Trophoblast cell (in vitro differentiated cells and primary cell): ENCODE measurements around the gene SLC25A2.
A peak's percentile ranks its signal among the peaks of the same experiment; 100 is the strongest.

Experiments used
- DNase-seq, 2 donors: peaks; one replicate each; pipeline ENCODE4 v3.0.0-alpha.2; 2016
- H2AFZ ChIP-seq: 2 replicates; pipeline ENCODE4 v1.6.1; 2013; ENCODE audit warnings: low read length, moderate library complexity, mild to moderate bottlenecking; ENCODE audit not compliant: insufficient read depth, poor library complexity
- H2AK5ac ChIP-seq: 2 replicates; pipeline ENCODE4 v1.6.1; 2013; ENCODE audit warnings: mild to moderate bottlenecking, low read length
- H2BK120ac ChIP-seq: 2 replicates; pipeline ENCODE4 v1.6.1; 2013; ENCODE audit warnings: low read length, mild to moderate bottlenecking, moderate library complexity; ENCODE audit not compliant: insufficient read depth, poor library complexity
- H2BK12ac ChIP-seq: 2 replicates; pipeline ENCODE4 v1.6.1; 2013; ENCODE audit warnings: mild to moderate bottlenecking, low read length, moderate library complexity
- H2BK5ac ChIP-seq: 2 replicates; pipeline ENCODE4 v1.6.1; 2013; ENCODE audit warnings: low read length, low read depth, moderate library complexity, mild to moderate bottlenecking; ENCODE audit not compliant: poor library complexity
- H3K14ac ChIP-seq: 2 replicates; pipeline ENCODE4 v1.6.1; 2013; ENCODE audit warnings: mild to moderate bottlenecking, low read length
- H3K18ac ChIP-seq: 2 replicates; pipeline ENCODE4 v1.6.1; 2013; ENCODE audit warnings: mild to moderate bottlenecking, low read length
- H3K23ac ChIP-seq: 2 replicates; pipeline ENCODE4 v1.6.1; 2013; ENCODE audit warnings: low read length
- H3K27ac ChIP-seq: 2 replicates; pipeline ENCODE4 v1.5.1; 2013; ENCODE audit warnings: low read depth, mild to moderate bottlenecking, inconsistent platforms, low read length, moderate library complexity
- H3K27me3 ChIP-seq: 2 replicates; pipeline ENCODE4 v1.6.1; 2013; ENCODE audit warnings: inconsistent platforms, mild to moderate bottlenecking, low read length, moderate library complexity; ENCODE audit not compliant: insufficient read depth
- H3K36me3 ChIP-seq, 2 experiments: 1 replicate in 1 of 2; 2 replicates in 1 of 2; pipeline ENCODE4 v1.6.1; 2013; ENCODE audit warnings: low read length in 2 of 2, mild to moderate bottlenecking in 2 of 2, moderate library complexity in 1 of 2; ENCODE audit not compliant: insufficient read depth in 2 of 2, control insufficient read depth in 1 of 2
- H3K4ac ChIP-seq: 2 replicates; pipeline ENCODE4 v1.6.1; 2013; ENCODE audit warnings: low read depth, mild to moderate bottlenecking, low read length, moderate library complexity
- H3K4me1 ChIP-seq, 2 experiments: 1 replicate in 1 of 2; 2 replicates in 1 of 2; pipeline ENCODE4 v1.6.1; 2013; ENCODE audit warnings: low read length in 2 of 2, mild to moderate bottlenecking in 2 of 2, moderate library complexity in 1 of 2; ENCODE audit not compliant: insufficient read depth in 2 of 2, control insufficient read depth in 1 of 2
- H3K4me2 ChIP-seq: 2 replicates; pipeline ENCODE4 v1.6.1; 2013; ENCODE audit warnings: inconsistent platforms, mild to moderate bottlenecking, low read length, moderate library complexity
- H3K4me3 ChIP-seq: 2 replicates; pipeline ENCODE4 v1.5.1; 2013; ENCODE audit warnings: mild to moderate bottlenecking, low read depth, low read length, inconsistent platforms
- H3K79me1 ChIP-seq: one replicate; pipeline ENCODE4 v1.6.1; 2013; ENCODE audit warnings: low read length
- H3K79me2 ChIP-seq: 2 replicates; pipeline ENCODE4 v1.6.1; 2013; ENCODE audit warnings: low read length, mild to moderate bottlenecking; ENCODE audit not compliant: control insufficient read depth, insufficient read depth, poor library complexity
- H3K9ac ChIP-seq: 2 replicates; pipeline ENCODE4 v1.6.1; 2013; ENCODE audit warnings: mild to moderate bottlenecking, low read length
- H3K9me3 ChIP-seq: 2 replicates; pipeline ENCODE4 v1.6.1; 2013; ENCODE audit warnings: low read depth, mild to moderate bottlenecking, control low read depth, inconsistent platforms, low read length; ENCODE audit not compliant: insufficient read depth
- H4K12ac ChIP-seq: 2 replicates; pipeline ENCODE4 v1.6.1; 2013; ENCODE audit warnings: low read depth, mild to moderate bottlenecking, low read length, moderate library complexity
- H4K8ac ChIP-seq: 2 replicates; pipeline ENCODE4 v1.6.1; 2013; ENCODE audit warnings: low read depth, mild to moderate bottlenecking, low read length, moderate library complexity
- H4K91ac ChIP-seq: one replicate; pipeline ENCODE4 v1.6.1; 2013; ENCODE audit warnings: low read depth, mild to moderate bottlenecking, low read length, moderate library complexity
- WGBS: extraction: QIAGEN DNeasy Blood & Tissue Kit; methylation state at CpG from one replicate; pipeline ENCODE4 v1.1.7; 2013; ENCODE audit warnings: missing lambda C conversion rate; ENCODE audit not compliant: insufficient read length, insufficient coverage; ENCODE audit errors: extremely low coverage; 5-methylcytosine and 5-hydroxymethylcytosine counted together

The SLC25A2 gene

DNA sequence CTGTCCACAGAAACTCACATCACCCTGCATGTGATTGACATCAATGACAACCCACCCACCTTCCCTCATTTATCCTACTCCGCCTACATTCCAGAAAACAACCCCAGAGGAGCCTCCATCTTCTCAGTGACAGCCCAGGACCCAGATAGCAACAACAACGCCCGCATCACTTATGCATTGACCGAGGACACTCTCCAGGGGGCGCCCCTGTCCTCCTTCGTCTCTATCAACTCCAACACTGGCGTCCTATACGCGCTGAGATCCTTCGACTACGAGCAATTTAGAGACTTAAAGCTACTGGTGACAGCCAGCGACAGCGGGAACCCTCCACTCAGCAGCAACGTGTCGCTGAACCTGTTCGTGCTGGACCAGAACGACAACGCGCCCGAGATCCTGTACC, 41.5 kb upstream of the SLC25A2 start:
- no peak for DNase-seq
- Histone ChIP-seq H3K23ac (no peak overlapping the region), H3K79me1 (no peaks in the 10 kb centered on the region), H3K79me2 (no peaks in the 10 kb centered on the region), H3K9ac (no peak overlapping the region), H3K4me1 (no peaks in the 10 kb centered on the region), H3K27ac (no peak overlapping the region), H4K8ac (no peak overlapping the region), H3K4me2 (no peak overlapping the region), H2AFZ (no peak overlapping the region), H2BK12ac (no peak overlapping the region), H3K9me3 (peaks cover 14% of the 10 kb centered on the region), H2BK120ac (no peak overlapping the region), H2BK5ac (no peak overlapping the region), H3K14ac (no peak overlapping the region), H4K91ac (no peak overlapping the region), H2AK5ac (no peak overlapping the region), H3K4ac (no peak overlapping the region), H3K27me3 (no peaks in the 10 kb centered on the region), H3K36me3 (peaks cover 0 to 2% of the 10 kb centered on the region in 2 experiments), H3K4me3 (peak overlapping the region; percentile 44), H3K18ac (no peak overlapping the region), H4K12ac (no peak overlapping the region)
- no CpG with 5 or more reads among the region's 20 CpGs for WGBS

DNA sequence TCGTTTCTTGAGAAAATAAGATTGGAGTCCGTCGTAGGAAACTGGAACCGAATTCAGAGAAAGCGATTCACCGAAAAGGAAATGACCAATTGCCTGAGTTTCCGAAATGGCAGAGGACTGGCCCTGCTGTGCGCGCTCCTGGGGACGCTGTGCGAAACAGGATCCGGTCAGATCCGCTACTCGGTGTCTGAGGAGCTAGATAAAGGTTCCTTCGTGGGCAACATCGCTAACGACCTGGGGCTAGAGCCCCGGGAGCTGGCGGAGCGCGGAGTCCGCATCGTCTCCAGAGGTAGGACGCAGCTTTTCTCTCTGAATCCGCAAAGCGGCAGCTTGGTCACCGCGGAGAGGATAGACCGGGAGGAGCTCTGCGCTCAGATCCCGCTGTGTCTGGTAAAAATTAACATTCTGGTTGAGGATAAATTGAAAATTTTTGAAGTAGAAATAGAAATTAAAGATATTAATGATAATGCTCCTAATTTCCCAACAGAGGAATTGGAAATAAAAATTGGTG, 40.2 kb upstream of the SLC25A2 start:
- Histone ChIP-seq H4K8ac (no peak overlapping the region), H4K12ac (no peak overlapping the region), H2BK120ac (no peak overlapping the region), H3K4me2 (no peak overlapping the region), H3K23ac (no peak overlapping the region), H4K91ac (no peak overlapping the region), H3K27ac (no peak overlapping the region), H3K4me3 (no peak overlapping the region), H2BK5ac (no peak overlapping the region), H2BK12ac (no peak overlapping the region), H3K27me3 (no peaks in the 10 kb centered on the region), H3K4me1 (no peaks in the 10 kb centered on the region), H2AK5ac (no peak overlapping the region), H2AFZ (no peak overlapping the region), H3K36me3 (no peaks in the 10 kb centered on the region), H3K79me2 (no peaks in the 10 kb centered on the region), H3K79me1 (no peaks in the 10 kb centered on the region), H3K14ac (no peak overlapping the region), H3K4ac (no peak overlapping the region), H3K9ac (no peak overlapping the region), H3K18ac (no peak overlapping the region), H3K9me3 (peaks cover 21% of the 10 kb centered on the region)
- WGBS, result no CpG with 5 or more reads among the region's 31 CpGs
- no peak for DNase-seq

DNA sequence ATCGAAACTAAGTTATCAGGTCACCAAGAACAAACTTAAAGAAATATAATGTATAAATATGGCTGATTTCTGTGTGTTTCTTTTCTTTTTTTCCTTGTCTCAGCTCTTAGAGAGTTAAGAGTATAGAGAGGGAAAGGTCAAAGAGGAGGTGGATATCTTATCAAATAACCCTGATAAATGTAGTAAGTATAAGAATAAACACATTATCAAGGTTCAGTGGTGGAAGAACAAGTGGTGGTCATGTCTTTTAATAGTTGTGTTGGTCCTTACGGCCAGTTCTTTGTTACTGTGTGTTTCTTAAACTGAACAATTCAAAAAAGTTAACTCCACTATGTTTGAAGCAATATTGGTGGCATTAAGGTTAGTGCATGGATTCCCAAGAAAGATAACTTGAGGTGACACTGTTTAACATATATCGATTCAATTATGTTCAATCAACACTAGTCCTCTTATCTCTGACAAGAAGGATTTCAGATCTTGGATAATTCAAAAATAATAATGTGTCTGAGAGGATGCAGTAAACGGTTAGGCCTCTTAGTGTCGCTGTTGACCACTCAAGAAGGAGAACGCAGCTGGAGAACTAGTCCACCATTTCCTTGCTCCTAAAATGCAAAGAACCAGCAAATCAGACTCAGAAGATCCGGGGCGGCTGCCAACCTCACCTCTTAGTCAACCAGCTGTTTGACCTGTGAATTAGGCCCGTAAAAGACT, 39.5 kb upstream of the SLC25A2 start, which contains the start of gene PCDHGA3:
Gene PCDHGA3 (plus strand): TSS at position 588 of the 711 bp plus-strand sequence. CDS start 205 bp downstream, outside the sequence.
- no peaks in the 10 kb centered on the region for H3K27me3 ChIP-seq
- no peaks in the 10 kb centered on the region for H3K36me3 ChIP-seq
- no peak within 1 kb of the TSS for H2BK120ac ChIP-seq
- H2BK5ac ChIP-seq, result no peak within 1 kb of the TSS
- WGBS, result no CpG with 5 or more reads among the region's 9 CpGs
- H3K4me2 ChIP-seq, result no peak within 1 kb of the TSS
- H2BK12ac ChIP-seq, result no peak within 1 kb of the TSS
- no peak within 1 kb of the TSS for H3K4me3 ChIP-seq
- peaks cover 25% of the 10 kb centered on the region for H3K9me3 ChIP-seq
- H3K79me1 ChIP-seq, result no peaks in the 10 kb centered on the region
- no peaks in the 10 kb centered on the region for H3K79me2 ChIP-seq
- H4K91ac ChIP-seq, result no peak within 1 kb of the TSS
- no peak within 1 kb of the TSS for H3K9ac ChIP-seq
- H3K27ac ChIP-seq, result no peak within 1 kb of the TSS
- no peak within 1 kb of the TSS for H3K23ac ChIP-seq
- H3K4ac ChIP-seq, result no peak within 1 kb of the TSS
- H3K14ac ChIP-seq, result no peak within 1 kb of the TSS
- H2AK5ac ChIP-seq, result no peak within 1 kb of the TSS
- H3K4me1 ChIP-seq, result no peaks in the 10 kb centered on the region
- no peak within 1 kb of the TSS for H4K12ac ChIP-seq
- H2AFZ ChIP-seq, result no peak within 1 kb of the TSS
- no peak within 1 kb of the TSS for H4K8ac ChIP-seq
- H3K18ac ChIP-seq, result no peak within 1 kb of the TSS
- DNase-seq, result peak in 1 of 2 donors; percentile 49

DNA sequence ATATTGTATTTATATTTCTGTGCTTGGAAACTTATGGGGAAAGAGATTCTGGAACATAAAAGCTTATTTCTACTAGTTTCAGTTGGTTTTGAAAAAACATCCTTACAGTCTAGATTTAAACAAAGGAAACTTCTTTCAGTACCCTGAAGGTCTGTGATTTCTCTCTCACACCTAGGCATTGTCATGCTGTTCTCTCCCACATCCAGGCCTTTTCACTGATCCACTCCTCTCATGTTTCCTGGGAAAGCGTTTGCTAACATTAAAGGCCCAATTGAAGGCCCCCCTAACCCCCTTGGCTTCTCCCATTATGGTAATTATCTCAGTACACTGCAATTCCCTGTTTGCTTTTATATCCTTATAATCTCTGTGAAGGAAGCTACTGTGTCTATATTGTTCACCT, 38.9 kb upstream of the SLC25A2 start:
- WGBS, result no CpG with 5 or more reads among the region's 1 CpG
- DNase-seq, result no peak

More for the DNA sequence above, 38.9 kb upstream of the SLC25A2 start:
- Histone ChIP-seq H3K27ac (no peak overlapping the region), H2AFZ (no peak overlapping the region), H3K18ac (no peak overlapping the region), H4K91ac (no peak overlapping the region), H2AK5ac (no peak overlapping the region), H3K79me2 (no peaks in the 10 kb centered on the region), H3K9ac (no peak overlapping the region), H3K36me3 (no peaks in the 10 kb centered on the region), H3K23ac (no peak overlapping the region), H4K12ac (no peak overlapping the region), H3K4me3 (no peak overlapping the region), H3K4ac (no peak overlapping the region), H2BK5ac (no peak overlapping the region), H3K4me1 (no peaks in the 10 kb centered on the region), H2BK12ac (no peak overlapping the region), H2BK120ac (no peak overlapping the region), H3K79me1 (no peaks in the 10 kb centered on the region), H3K27me3 (no peaks in the 10 kb centered on the region), H3K9me3 (peaks cover 25% of the 10 kb centered on the region), H3K4me2 (no peak overlapping the region), H4K8ac (no peak overlapping the region), H3K14ac (no peak overlapping the region)
